ENCODE results near the gene SPSB1.

SPSB1 gene

DNA sequence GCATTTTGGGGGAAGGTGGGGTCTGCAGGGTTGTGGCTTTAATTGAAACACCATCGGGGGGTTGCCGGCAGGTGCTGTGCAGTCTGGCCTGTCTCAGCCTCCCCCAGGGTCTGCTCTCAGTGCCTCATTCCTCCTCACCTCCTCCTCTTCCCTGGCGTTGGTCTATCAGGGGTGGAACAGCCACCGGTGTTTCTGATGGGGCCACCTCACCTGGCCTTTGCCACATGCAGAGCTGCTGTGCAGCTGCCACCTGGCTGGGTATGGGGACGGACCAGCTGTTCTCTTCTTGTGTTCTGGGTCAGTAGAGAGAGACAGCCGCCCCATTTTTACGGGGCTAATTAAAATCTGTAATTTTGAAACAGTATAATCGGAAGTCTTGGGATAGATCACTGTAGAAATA lies 53.9 kb downstream of the SPSB1 start:
- no peak for DNase-seq

DNA sequence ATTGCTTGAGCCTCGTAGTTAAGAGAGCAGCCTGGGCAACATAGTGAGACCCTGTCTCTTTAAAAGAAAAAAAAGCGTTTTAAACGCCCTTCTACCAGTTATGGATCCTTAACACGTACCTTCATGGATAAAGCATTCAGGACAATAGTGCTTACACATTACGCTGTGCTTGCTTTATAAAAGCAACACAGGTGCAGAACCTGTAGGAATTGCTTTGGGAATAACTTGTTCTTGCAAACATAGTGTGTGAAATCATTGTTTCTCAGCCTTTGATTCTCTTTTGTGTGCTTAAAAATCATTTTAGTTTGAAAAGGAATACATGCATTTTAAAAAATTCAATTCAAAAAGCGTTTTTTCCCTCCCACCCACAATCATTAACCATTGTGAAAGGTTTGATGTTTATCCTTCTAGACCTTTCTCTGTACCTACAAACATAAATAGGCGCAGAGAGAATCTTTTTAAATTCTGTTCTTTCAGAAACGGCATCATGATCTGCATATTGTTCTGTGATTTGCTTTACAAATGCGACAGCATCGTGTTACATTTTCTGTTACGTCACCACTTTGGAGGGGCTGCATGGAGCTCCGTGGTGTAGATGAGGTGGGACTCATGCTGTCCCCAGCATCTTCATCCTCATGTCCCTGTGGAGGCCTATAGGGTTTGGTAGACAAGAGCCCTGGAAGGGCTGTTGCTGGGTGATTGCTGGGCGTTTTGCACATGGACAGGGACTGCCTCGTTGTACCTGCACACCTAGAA lies 54.6 kb downstream of the SPSB1 start:
- no peak for DNase-seq

DNA sequence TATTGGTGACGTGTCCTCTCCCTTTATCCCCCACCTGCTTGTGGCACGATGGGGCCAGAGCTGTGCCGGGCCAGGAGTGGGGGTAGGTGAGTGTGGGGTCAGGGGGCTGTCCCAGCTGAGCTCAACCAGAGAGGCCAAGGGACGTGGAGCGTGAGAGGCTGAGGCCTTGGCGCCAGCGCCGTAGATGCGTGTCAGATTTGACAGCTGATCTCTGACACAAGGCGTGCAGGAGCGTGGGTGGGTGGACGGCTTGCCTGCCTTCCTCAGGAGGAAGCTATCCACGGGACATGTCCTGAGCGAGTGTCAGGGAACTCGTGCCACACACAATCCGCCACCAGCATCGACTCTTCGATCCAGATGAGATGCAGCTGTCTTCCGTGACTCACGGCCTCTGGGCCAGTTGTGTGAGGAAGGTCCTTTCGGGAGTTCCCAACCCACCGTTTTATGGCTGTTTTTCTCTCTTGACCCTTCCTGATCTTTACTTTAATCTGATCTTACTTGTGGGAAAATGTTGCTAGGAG lies 56.7 kb downstream of the SPSB1 start:
- DNase-seq: no peak

DNA sequence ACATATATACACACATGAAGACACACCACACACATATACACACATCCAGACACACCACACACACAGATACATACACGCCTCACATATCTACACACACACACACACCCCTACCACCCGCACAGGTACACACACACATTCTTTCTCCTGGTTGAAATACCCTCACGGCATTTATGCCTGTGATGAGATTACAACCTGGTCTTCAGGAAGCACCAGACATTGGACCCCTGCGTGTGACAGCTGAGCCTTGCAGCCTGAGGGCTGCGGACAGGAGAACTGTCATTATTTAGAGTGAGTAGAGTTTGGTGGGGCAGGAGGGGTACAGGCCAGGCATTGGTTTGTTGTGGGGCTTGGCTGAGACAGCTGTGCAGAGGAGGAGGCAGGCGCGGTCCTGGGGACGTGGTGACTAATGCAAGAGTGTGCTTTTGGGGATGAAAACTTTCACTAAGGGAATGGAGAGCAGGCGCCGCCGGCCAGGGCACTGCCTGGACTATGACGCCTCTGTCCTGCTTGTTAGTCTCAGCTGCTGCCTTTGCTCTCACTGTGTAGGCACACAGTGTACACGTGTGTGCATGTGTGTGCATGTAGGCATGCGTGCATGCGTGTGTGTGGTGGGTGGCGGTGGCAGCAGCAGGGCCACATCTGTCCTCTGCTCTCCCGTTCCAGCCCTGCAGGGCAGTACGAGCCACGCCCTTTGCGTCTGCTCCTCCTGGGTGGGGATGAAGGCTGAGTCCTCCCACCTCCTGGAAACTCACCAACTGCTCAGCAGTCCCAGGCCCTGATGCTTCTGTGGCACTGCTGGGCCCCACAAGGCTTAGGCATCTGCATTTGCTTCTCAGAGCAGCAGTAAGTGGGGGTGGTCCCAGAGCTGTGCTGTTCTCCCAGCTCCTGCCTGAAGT lies 57.6 kb downstream of the SPSB1 start:
- DNase-seq: no peak

DNA sequence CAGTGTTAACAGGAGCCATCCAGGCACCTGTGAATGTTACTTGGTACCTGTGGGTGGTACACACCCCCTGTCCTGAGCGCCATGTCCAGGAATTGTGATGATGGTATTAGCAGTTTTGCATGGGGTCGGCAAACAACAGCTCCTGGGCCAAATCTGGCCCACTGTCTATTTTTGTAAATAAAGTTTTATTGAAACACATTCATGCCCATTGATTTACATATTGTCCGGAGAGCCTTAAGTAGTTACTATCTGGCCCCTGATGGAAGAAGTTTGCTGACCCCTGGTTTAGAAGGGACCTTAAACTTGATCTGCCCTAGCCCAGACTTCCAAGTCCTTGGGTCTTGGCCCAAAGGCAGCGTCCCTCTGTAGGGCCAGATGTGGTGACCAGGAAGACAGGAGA lies 58.3 kb downstream of the SPSB1 start:
- DNase-seq: no peak

DNA sequence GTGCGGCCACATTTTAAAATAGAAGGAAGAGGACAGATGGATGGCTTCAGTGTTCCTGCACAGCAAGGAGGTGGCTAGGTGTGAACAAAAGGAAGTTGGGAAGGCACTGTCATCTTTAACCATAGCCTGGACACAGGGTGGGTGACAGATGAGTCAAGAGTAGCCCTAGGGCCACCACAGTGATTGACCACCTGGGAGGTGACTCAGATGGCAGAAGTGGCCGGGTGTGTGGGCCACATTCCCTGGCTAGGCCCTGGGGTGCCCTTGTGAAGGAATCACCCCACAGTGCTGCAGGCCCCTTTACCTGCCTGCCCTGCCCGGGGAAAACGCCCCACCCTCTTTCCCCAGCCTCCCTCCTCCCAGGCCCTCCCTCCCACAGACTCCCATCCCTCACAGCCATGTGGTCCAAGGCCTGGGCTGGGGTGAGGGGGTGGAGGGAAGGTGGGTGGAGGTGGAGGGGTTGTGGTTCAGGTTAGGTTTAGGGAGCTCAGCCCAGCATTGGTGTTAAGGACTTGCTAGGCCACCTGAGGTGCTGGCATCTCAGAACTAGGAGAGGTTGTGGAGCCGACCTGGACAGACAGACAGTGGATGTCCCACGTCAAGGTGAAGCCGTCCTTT lies 59.1 kb downstream of the SPSB1 start:
- DNase-seq: no peak

DNA sequence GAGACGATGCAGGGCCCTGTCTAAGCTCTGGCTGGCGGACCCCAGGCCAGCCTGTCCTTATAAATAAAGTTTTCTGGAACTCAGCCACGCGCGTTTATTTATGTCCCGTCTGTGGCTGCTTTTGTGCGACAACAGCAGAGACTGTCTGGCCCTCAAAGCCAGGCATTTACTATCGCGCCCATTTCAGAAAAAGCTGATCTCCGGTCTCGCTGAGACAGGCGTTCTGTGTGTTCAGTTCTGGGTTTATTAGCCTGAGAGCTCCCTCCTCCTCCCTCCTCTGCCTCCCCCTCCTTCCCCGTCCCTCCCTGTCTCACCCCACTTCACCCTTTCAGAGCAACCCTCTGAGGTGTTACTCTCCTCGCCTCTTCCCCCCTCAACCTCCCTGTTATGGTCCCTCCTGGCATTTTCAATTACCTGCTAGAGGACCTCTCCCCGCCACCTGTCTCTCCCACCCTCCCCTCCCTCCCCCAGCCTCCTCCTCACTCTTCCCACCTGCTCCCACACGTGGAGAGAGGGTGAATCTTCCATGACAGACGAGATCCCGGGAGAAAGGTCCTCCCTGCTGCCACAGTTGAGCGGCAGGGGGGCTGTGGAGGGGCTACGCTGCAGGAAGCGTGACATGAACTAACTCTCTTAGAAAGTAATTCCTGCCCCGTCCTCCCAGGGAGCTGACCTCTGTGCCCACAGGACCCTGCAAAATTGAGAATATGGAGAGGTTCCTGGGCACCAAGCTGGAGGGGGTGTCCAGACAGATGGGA lies 59.9 kb downstream of the SPSB1 start:
- no peak for DNase-seq

DNA sequence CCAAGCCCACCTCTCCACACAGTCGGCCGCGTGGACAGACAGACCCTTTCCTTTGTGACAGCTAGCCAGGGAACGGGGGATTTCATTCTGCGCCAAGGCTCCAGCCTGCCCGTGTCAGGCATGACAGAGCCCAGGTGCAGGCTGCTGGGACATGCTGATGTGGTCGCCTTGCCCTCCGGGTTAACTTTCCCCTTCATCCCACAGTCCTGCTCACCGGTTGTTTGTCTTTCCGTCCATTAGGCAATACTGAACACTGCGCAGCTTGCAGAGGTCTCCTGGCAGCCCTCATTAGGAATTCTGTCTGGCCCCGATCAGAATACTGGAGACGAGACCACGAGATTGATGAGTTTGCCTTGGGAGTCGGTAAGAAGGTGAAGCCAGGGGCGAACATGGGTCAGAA lies 62.8 kb downstream of the SPSB1 start:
- DNase-seq: no peak

DNA sequence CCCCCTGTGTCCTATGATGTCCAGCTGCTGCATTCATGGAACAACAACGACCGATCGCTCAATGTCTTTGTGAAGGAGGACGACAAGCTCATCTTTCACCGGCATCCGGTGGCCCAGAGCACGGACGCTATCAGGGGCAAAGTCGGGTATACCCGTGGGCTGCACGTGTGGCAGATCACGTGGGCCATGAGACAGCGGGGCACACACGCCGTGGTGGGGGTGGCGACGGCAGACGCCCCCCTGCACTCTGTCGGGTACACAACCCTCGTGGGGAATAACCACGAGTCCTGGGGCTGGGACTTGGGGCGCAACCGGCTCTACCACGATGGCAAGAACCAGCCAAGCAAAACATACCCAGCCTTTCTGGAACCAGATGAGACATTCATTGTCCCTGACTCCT lies 63.3 kb downstream of the SPSB1 start:
- no peak for DNase-seq

DNA sequence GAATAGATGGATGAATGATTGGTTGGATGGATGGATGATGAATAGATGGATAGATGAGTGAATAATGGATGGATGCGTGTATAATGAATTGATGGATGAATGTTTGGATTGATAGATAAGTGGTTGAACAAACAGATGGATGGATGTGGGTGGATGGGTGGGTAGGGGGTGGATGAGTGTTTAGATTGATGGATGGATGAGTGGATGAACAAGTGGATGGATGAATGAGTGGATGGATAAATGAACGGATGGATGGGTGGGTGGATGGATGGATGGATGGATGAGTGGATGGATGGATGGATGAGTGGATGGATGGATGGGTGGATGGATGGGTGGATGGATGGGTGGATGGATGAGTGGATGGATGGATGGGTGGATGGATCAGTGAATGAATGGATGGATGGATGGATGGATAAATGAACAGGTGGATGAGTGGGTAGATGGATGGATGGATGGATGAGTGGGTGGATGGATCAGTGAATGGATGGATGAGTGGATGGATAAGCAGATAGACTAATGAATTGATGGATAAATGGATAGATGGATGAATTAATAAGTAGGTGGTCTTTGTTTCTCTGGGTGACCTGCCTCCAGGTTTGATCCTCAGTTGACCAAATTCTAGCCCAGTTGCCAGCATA lies 64.3 kb downstream of the SPSB1 start:
- DNase-seq: no peak

DNA sequence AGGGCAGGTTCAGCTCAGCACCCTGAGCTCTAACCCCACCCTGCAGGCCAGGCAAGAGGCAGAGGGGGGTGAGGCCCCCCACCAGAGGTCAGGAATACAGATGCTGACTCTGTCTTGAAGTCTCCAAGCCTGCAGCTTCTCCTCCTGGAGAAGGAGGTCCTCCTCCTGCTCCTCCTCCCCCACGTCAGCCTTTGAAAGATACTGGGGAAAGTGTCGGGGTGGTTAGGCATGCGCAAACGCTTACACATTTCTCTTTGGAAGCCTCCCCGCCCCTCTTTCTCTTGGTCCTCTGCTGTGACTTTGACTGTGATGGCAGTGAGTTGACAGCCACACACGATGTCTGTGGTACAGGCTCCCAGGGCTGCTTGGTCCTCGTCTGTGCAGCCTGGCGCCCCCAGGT lies 65.3 kb downstream of the SPSB1 start:
- no peak for DNase-seq

DNA sequence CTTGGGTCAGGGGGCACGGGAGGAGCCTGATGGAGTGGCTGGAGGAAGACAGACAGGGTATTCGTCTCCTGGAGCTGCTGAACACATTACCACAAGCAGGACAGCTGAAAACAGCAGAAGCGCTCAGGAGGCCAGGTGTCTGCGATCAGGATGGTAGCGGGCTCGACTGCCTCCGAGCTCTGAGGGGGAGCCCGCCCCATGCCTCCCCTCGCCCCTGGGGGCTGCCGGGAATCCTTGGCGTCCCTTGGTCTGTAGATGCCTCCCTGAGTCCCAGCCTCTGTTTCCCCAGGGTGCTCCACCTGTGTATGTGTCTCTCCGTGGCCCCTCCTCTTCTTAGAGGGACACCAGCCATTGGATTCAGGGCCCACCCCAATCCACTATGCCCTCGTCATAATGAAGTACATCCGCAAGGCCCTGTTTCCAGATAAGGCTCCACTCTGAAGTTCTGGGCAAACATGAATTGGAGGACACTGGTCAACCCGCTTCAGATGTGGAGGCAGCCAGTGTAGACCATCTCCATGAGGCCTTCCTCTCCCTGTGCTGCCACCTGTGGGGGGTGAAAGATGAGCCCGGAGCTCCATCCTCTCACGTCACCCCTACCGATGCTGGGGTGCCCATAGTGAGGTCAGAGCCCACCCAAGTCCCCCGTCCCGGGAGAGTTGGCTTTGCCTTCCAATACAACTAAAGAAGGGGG lies 67.8 kb downstream of the SPSB1 start:
- DNase-seq: no peak

DNA sequence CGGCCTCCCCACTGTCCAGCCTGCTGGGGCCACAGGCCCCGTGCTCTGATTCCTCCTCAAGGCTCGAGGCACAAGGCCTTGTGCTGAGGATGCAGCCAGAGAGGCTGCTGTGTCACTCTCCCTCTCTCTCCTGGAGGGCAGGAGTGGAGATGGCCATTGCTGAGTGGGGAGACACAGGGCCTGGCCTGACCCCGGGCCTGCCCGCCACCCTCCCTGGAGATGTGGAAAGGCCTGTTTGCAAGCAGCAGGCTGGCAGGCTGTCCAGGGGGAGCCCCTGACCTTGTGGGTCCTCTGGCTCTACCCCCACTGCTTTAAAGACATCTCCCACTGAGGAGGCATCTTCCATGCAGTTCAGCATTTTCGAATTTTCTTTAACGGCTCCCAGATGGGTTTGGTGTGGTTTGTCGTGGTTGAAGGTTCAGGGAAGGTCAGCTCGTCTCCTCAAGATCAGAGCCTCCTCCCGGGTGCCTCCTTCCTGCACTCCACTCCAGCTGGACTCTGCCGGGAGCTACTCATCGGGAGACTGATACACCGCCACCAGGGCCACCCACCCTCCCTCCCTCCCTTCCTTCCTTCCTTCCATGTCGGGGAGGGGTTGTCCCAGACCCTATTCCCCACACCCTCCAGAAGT lies 69.1 kb downstream of the SPSB1 start:
- DNase-seq: no peak

DNA sequence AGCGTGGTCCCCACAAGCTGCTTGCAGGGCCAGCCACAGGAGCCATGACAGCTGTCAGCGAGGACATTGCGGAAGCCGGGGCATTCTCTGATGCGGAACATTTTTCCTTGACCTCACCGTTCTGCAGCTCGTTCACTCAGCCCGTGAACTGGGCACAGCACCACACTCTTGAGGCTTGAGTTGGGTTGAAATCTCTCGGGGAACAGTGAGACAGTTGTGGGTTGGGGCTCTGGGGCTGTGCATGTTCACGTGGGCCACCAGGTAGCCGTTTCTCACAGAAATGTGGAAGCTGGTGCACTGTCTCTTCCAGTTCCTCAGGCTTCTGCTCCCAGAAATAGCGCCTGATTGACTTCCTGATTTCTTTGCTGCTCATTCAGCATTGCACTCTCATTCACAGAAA lies 69.8 kb downstream of the SPSB1 start:
- no peak for DNase-seq

DNA sequence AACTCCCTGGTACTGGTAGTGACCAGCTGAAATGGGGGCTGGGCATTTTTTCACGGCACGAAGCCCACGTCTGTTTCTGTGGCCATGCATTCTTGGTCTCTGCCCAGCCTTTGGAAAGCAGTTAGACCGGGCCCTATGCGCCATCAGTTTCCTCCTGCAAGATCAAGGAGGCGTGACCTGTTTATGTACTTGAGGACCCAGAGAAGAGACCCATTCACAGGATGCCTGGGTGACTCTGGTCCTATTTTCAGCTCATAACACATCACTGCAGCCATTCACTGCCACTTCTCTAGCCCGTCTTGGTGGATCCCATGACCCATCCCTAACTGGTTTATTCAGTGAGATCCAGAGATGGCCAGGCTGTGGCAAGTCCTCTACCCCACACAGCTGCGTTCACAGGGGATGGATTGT lies 70.4 kb downstream of the SPSB1 start:
- DNase-seq: no peak

DNA sequence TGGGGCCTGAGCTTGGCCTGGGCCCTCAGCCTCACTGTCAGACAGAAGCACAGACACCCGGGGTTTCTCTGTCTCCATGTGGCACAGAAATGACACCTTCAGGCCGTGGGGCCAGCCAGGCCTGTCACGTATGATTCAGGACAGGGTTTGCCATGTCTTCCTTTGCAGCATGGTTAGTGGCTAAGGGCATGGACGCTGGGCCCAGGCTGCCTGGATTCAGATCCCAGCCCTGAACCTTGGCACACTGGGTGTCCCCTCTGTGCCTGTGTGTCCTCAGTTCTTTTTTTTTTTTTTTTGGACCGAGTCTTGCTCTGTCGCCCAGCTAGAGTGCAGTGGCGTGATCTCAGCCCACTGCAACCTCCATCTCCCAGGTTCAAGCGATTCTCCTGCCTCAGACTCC lies 73.6 kb downstream of the SPSB1 start:
- DNase-seq: no peak

DNA sequence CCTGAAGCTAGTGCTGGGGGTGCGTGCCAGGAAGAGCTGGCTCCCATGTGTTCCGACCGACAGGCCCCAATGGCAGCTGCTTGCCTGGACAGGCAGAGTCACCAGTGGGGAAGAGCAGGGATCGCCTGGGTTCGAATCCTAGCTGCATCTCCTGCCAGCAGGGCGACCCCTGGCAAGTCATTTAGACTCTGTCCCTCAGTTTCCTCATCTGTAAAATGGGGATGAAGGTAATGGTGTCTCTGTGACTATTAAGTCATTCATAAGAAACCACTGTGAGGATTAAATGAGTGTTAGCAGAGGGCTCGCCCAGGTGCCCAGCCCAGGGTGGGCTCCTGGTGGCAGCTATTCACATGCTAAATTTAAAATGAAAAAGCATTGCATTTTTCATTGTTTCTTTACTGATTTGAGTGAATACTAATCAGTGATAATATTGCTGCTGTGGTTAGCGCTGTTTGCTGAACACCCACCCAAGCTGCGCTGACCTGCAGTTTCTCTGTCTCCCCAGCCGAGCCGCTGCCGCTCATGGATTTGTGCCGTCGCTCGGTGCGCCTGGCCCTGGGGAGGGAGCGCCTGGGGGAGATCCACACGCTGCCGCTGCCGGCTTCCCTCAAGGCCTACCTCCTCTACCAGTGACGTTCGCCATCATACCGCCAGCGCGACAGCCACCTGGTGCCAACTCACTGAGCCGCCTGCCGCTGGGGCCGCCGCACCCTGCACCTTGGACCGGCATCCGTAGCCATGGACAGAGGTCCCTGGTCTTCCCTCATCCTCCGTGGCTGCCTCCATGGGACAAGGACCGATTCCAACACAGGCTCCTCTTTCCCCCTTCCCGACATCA lies 74.5 kb downstream of the SPSB1 start:
- no peak for DNase-seq

DNA sequence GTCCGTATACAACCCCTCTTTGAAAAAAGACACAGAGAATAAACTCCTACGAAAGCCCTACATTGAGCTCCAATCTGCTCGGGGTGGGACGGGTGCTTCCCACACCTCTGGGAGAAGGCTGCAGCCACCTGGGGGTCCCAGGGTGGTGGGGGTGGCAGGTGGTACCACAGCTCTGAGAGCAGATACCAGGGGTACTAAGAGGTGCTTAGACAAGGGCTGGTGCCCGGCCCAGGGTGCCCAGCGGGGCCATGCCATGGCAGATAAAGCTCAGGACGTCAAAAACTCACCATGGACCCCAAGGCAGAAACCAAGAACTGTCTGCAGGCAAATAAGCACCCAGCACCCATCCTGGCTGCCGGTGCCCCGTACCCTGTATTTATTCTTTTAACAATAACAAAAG lies 75.1 kb downstream of the SPSB1 start:
- DNase-seq: no peak

DNA sequence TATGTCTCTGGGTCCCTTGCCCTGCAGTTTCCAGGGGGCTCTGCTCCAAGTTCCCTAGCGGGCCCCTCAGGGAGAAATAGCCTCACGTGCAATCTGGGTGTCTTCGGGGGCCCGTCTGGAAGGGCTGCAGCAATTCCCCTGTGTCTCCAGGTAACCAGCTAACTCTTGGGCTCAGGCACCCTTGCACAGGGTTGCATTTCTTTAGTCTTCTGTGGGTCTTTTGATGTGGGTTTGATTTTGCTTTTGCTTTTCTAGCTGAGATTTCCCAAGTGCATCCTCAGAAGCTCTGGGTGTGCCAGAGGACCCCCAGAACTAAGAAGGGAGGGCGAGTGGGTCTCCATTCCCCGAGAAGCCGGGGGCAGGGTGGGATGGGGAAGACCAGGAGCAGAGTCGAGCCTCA lies 75.7 kb downstream of the SPSB1 start:
- no peak for DNase-seq
